Measurements from ENCODE around the gene ANKS1B.
"Not testable (repeated sequence)": the region's sequence is repeated elsewhere in the genome, so short reads cannot be mapped to it uniquely, and the experiment has no call there.

Gene ANKS1B

GRCh38 chr12:99054601-99055128 lies 930.1 kb downstream of the ANKS1B start:
- DNase-seq (ENCODE audit: low spot score) = no peak

- no peak for DNase-seq (ENCODE audit: low spot score)
Measured at GRCh38 chr12:99053616-99054362, 930.9 kb downstream of the ANKS1B start.

- DNase-seq (ENCODE audit: low spot score) = no peak
Measured at GRCh38 chr12:99049774-99050173, 935.0 kb downstream of the ANKS1B start.

- no peak for DNase-seq (ENCODE audit: low spot score)
Measured at GRCh38 chr12:99045158-99045557, 939.6 kb downstream of the ANKS1B start.

GRCh38 chr12:99043319-99043914 lies 941.3 kb downstream of the ANKS1B start:
- DNase-seq (ENCODE audit: low spot score) = peak; percentile 37

- no peak for DNase-seq (ENCODE audit: low spot score)
Measured at GRCh38 chr12:99042226-99042625, 942.5 kb downstream of the ANKS1B start.

GRCh38 chr12:99039367-99040120 lies 945.2 kb downstream of the ANKS1B start:
- no peak for DNase-seq (ENCODE audit: low spot score)

GRCh38 chr12:99036566-99036965 lies 948.2 kb downstream of the ANKS1B start:
- DNase-seq (ENCODE audit: low spot score) = no peak

- no peak for DNase-seq (ENCODE audit: low spot score)
Measured at GRCh38 chr12:99035803-99036202, 948.9 kb downstream of the ANKS1B start.

- DNase-seq (ENCODE audit: low spot score) = not testable (repeated sequence)
Measured at GRCh38 chr12:99034201-99034600, 950.5 kb downstream of the ANKS1B start.

- DNase-seq (ENCODE audit: low spot score) = no peak
Measured at GRCh38 chr12:99029511-99030271, 955.0 kb downstream of the ANKS1B start.

GRCh38 chr12:99027461-99027860 lies 957.3 kb downstream of the ANKS1B start:
- no peak for DNase-seq (ENCODE audit: low spot score)

GRCh38 chr12:99027055-99027393 lies 957.7 kb downstream of the ANKS1B start:
- no peak for DNase-seq (ENCODE audit: low spot score)

- no peak for DNase-seq (ENCODE audit: low spot score)
Measured at GRCh38 chr12:99026332-99027054, 958.2 kb downstream of the ANKS1B start.

- DNase-seq (ENCODE audit: low spot score) = no peak
Measured at GRCh38 chr12:99024870-99025269, 959.9 kb downstream of the ANKS1B start.

GRCh38 chr12:99024191-99024590 lies 960.5 kb downstream of the ANKS1B start:
- no peak for DNase-seq (ENCODE audit: low spot score)

GRCh38 chr12:99020871-99021270 lies 963.9 kb downstream of the ANKS1B start:
- DNase-seq (ENCODE audit: low spot score) = no peak

- no peak for DNase-seq (ENCODE audit: low spot score)
Measured at GRCh38 chr12:99019798-99020197, 964.9 kb downstream of the ANKS1B start.

GRCh38 chr12:99017971-99018370 lies 966.8 kb downstream of the ANKS1B start:
- no peak for DNase-seq (ENCODE audit: low spot score)

- DNase-seq (ENCODE audit: low spot score) = no peak
Measured at GRCh38 chr12:99009654-99010296, 975.0 kb downstream of the ANKS1B start.

- no peak for DNase-seq (ENCODE audit: low spot score)
Measured at GRCh38 chr12:99005601-99006000, 979.1 kb downstream of the ANKS1B start.

All from CD4-positive, alpha-beta T cell treated with Interleukin-15 for 4 hours (primary cell).